Adrenal gland (tissue), 5 donors: ENCODE measurements around the gene GPR157.

Experiments used
- POLR2A ChIP-seq, 2 donors: fragments of 450-650 bp; IDR thresholded peaks; one replicate each; pipeline ENCODE4 v1.6.1; 2017; ENCODE audit warnings: antibody characterized with exemption in 2 of 2, mild to moderate bottlenecking in 2 of 2, moderate library complexity in 1 of 2
- TF ChIP-seq, protein P1 (sequence below), 6 experiments: fragments of 450-650 bp in 4 of 6; fragments of 200-600 bp in 2 of 6; sonication (generic) in 1 of 6; IDR thresholded peaks; 1 replicate in 5 of 6; 2 replicates in 1 of 6; pipeline versions ENCODE4 v1.5.1 to v1.8.0; 2016 to 2021; ENCODE audit warnings: antibody characterized with exemption in 6 of 6, mild to moderate bottlenecking in 2 of 6, moderate library complexity in 1 of 6
- donor health status: DM: no; HTN: no; CAD: no.

DNA sequence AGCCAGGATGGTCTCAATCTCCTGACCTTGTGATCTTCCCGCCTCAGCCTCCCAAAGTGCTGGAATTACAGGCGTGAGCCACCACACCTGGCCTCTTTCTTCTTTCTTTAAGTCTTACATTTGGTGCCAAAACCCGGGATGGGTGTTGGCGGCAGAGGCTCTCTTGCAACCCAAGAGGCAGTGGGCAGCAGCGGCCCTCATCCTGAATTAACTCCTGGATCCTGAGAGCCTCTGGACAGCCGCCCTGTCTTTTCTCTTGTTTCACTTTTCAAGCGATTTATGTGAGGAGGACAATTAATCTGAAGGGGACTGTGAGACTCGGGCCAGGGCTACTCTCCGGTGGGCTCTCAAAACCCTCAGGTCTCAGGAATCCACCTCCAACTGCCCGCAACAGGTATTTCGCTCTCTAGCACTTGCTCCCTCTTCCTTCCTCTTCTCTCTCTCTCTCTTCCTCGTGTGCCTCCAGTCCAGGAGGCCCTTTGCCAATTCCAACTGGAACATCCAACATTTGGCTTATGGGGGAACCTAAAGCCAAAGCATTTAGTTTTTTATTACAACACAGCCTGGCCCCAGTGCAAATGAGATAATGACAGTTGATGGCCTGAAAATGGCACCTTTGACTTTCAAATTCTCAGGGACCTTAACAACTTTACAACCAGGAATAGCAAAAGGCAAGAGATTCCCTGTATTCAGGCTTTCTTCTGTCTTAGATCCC, 41.3 kb downstream of the GPR157 start:
- TF ChIP-seq POLR2A (IDR thresholded peaks at IDR 0.05) = no peak
- TF ChIP-seq, protein P1, sequence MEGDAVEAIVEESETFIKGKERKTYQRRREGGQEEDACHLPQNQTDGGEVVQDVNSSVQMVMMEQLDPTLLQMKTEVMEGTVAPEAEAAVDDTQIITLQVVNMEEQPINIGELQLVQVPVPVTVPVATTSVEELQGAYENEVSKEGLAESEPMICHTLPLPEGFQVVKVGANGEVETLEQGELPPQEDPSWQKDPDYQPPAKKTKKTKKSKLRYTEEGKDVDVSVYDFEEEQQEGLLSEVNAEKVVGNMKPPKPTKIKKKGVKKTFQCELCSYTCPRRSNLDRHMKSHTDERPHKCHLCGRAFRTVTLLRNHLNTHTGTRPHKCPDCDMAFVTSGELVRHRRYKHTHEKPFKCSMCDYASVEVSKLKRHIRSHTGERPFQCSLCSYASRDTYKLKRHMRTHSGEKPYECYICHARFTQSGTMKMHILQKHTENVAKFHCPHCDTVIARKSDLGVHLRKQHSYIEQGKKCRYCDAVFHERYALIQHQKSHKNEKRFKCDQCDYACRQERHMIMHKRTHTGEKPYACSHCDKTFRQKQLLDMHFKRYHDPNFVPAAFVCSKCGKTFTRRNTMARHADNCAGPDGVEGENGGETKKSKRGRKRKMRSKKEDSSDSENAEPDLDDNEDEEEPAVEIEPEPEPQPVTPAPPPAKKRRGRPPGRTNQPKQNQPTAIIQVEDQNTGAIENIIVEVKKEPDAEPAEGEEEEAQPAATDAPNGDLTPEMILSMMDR (IDR thresholded peaks at IDR 0.05) = no peak
